SIG-M5 treated with dmso at 0.1 percent for 504 hours (cell line): ENCODE data around the gene LPAR2.
"Not testable (repeated sequence)": the region's sequence is repeated elsewhere in the genome, so short reads cannot be mapped to it uniquely, and the experiment has no call there.

Experiments used
- DNase-seq: peaks from one replicate; lab custom pipeline; 2025; ENCODE audit not compliant: unreplicated experiment; lab: John Stamatoyannopoulos, UW

Gene LPAR2

DNA sequence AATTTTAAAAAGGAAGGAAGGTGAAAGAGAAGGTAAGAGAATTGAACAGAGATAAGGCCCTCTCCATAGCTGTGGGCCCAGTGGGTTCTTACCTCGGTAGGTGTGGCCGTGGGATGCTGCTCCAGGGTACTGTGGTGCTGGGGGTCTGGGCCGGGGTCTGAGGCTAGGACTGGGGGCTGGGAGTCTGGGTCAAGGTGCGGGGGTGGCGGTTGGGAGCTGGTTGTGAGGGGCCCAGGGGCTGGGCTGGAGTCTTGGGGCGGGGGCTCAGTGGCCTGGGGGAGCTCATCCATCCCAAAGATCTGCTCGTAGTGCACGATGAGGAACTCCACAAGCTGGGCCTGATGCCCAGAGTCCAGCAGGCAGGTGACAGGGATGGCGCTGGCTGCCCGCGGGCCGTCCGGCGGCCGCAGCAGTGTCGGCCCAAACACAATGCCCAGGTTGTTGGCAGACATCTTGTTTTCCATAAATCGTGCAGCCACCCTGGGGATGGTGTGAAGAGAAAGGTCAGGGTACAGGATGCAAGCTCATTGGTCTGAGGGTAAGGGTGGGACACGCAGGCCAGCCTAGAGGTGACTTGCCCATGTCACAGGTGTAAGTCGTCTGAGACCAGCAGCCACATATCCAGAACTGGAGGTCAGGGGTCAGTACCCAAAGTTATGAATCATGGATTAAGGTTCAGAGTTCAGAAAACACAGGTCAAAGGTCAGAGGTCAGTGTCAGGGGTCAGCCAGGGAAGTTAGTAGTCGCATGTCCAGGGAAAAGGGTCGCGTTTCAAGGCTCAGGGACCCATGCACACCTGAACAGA lies 5.9 kb upstream of the LPAR2 start:
- DNase-seq = no peak

DNA sequence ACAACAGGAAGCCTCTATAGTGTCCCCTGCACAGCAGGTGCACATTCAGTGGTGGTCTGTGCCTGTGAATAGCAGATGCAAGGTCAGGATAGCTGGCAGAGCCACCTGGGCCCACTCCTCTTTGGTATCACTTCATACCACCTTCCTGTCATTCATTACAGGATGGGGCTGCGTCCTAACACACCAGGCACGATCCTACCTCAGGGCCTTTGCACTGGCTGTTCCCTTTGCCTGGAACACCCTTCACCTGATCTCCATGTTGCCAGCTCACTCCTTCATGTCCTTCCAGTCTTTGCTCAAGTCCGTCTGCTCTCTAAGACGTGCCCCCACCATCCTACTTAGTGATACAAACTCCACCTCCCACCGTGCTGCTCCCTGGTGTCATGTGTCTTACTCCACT lies 4.6 kb upstream of the LPAR2 start:
- DNase-seq = no peak

DNA sequence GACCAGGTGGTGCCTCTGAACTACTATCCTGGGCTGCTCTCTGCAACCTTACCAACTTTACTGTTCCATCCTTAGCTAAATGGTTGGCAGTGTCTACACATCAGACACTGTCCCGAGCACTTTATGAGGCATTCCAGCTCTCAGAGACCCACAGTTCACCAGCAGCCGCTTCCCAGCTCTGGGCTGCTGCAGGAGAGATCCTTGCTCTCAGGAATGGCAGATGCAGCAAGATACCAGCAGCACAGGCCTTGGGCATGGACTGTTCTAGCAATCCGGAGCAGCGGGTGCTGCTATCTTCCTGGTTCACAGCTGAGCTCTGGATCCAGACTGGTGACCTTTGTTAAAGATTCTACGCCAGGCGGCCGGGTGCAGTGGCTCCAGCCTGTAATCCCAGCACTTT lies 3.3 kb upstream of the LPAR2 start:
- DNase-seq = no peak

- DNase-seq = no peak
Measured at GRCh38 chr19:19630426-19630825, 2.4 kb upstream of the LPAR2 start.

GRCh38 chr19:19630062-19630414 lies 2.0 kb upstream of the LPAR2 start:
- no peak for DNase-seq

- peak; percentile 71 for DNase-seq
Measured at GRCh38 chr19:19628501-19629134, 598 bp upstream of the LPAR2 start.

DNA sequence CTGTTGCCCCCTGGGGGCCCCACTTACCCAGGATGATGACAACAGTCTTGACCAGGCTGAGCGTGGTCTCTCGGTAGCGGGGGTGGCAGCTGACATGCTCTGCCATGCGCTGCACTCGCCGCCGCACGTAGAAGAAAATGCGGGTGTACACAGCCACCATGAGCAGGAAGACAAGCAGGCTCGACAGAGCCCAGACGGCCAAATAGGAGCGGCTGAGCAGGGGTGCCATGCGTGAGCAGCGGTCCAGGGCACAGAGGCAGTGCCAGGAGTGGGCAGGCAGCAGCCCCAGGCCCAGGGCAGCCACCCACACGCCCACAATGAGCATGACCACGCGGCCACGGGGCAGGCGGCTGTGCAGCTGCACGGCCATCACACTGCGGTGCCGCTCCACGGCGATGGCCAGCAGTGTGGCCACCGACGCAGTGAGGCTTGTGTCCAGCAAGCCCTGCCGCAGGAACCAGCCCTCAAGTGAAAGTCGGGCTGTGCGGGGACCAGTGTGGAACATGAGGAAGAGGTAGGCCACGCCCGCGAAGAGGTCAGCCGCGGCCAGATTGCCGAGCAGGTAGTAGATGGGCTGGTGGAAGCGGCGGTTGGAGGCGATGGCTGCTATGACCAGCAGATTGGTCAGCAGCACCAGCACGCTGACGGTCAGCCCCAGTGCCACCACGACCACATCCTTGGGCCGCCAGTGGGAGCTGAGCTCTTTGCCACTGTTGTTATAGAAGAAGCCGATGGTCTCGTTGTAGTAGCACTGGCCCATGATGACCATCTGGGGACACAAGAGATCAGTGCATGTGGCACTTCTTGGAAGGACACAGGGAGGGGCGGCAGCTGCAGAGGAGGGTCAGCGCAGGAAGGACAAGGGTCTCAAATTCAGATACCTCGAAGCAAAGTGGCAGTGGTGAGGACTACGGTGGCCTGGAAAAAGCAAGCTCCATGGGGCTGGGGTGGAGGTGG lies 1.2 kb downstream of the LPAR2 start:
- no peak for DNase-seq

DNA sequence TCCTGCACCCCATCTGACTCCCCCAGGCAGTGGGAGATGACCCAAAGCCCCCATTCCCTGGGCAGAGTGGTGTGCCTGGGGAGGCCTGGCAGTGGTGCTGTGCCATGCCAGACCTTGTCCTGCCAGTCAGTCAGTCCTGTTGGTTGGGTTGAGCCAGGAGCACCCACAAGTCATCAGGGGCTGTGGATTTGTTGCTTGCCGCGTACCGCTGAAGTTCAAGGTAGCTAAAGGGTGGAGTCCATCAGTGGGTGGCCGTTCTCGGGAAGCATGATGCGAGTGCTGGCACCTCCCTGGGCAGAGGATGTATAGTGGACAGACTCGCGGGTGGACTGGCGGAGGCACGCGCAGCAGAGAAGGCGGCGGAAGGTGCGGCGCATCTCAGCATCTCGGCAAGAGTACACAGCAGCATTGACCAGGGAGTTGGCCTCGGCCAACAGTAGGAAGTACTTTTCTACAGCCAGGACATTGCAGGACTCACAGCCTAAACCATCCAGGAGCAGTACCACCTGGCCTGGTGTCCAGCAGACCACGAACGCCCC lies 3.9 kb downstream of the LPAR2 start:
- no peak for DNase-seq

GRCh38 chr19:19623383-19623782 lies 4.6 kb downstream of the LPAR2 start:
- DNase-seq = no peak

DNA sequence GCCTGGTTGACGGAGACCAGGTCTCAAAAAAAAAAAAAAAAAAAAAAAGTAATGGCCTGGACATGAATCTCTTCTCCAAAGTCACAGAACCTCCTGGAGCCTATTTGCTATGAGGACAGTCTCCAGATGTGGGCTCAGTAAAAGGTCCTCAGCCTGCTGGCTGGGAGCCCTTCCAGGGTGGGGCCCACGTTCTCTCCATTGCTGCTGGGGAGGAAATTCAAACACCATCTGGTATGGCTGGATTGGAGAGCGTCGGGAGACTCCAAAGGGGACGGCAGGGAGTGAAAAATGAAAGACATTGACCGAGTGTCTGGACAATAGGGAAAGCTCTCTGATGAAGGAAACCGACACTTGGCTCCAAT lies 8.2 kb downstream of the LPAR2 start:
- DNase-seq = no peak

GRCh38 chr19:19619181-19619848 lies 8.7 kb downstream of the LPAR2 start:
- DNase-seq = no peak

- DNase-seq = peak; percentile 95
Measured at GRCh38 chr19:19618219-19619051, 9.6 kb downstream of the LPAR2 start, which contains the start of gene PBX4. TSS of gene PBX4 (minus strand) at chr19:19618687. CDS start at chr19:19618629, 58 bp downstream.

DNA sequence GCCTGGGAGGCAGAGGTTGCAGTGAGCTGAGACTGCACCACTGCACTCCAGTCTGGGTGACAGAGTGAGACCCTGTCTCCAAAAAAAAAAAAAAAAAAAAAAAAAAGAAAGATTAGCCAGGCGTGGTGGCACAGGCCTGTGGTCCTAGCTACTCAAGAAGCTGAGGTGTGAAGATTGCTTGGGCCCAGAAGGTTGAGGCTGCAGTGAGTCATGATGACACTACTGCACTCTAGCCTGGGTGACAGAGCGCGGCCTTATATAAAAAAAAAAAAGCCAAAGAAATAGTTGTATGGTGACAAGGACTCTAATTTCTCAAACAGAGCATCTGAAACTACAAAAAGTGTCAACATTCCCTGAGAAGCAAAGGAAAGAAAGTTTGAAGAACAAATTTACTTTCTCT lies 12.9 kb downstream of the LPAR2 start:
- no peak for DNase-seq

- no peak for DNase-seq
Measured at GRCh38 chr19:19613506-19613905, 14.5 kb downstream of the LPAR2 start.

DNA sequence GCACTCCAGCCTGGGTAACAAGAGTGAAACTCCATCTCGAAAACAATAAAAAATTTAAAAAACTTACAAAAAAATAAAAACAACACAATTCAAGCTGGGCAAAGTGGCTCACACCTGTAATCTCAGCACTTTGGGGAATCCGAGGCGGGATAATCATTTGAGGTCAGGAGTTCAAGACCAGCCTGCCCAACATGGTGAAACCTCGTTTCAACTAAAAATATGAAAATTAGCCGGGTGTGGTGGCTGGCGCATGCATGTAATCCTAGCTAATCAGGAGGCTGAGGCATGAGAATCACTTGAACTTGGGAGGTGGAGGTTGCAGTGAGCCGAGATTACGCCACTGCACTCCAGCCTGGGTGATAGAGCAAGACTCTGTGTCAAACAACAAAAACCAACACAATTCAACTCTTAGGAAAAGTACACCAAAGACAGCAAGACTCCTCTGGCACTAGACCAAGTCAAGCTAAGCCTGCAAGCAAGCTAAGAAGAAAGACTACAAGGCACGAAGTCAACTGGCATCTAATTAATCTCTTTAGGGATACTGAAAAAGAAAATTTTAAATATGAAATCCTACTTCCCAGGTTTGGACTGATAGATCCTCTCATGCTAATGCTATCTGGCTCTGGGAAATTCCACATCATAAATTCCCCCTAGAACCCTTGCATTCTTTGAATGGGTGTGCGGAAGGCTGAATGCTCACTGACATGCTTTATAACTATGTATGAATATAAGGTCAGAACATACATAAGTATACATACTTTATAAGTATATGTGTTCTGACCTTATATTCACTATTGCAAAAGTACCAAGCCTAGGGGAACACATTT lies 17.4 kb downstream of the LPAR2 start:
- DNase-seq = no peak

- not testable (repeated sequence) for DNase-seq
Measured at GRCh38 chr19:19606686-19607085, 21.3 kb downstream of the LPAR2 start.

- DNase-seq = peak; percentile 46
Measured at GRCh38 chr19:19606021-19606420, 22.0 kb downstream of the LPAR2 start.

DNA sequence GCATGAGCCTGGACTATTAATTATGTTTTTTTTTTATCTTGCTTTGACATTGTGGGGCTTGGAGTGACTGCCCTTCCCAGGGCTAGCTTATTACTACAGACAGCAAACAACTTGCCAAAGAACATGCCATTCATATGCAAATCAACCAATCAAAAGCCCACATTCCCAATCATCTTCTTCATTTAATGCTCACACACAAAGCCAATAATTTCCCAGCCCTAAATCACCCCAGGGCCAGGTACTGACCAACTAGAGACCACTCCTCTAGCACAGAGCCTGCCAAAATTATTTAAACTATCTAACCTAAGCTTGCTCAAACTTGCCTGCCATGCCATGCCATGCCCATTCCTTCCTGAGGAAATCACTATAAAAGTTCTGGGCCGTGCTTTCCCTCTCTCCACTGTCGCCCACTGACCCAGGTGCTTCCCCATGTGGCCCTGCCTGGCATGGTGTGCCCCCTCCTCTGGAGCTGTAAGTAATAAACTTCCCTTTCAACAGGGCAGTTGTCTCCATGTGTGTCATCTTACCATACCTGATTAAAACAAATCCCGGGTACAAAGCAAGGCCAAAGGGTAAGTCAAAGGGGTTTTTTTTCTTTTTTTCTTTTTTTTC lies 25.2 kb downstream of the LPAR2 start:
- no peak for DNase-seq
